ENCODE data around the gene SNX10.

Gene SNX10

DNA sequence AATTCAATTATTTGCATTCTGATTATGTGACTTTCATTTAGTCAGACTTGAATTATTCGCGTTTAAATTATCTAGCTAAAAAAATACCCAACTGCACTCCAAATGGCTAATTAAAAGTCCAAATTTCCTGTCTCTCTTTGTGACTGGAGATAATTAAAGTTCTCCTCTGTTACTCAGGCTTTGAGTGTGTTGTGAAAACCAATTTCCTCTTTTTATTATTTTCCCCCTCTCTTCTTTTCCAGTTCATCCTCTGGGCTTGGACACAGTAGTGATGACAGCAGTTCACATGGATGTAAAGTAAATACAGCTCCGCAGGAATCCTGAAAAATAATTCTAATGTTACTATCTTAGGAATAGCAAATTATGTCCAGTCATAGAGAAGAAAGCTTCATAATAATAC is 80.6 kb downstream of the SNX10 start:
- no peak for DNase-seq (ENCODE audit: low read depth)
- no peak for TF ChIP-seq MYC (IDR thresholded peaks at IDR 0.05; ENCODE audit: low read depth, low read length)
- TF ChIP-seq, protein P1, sequence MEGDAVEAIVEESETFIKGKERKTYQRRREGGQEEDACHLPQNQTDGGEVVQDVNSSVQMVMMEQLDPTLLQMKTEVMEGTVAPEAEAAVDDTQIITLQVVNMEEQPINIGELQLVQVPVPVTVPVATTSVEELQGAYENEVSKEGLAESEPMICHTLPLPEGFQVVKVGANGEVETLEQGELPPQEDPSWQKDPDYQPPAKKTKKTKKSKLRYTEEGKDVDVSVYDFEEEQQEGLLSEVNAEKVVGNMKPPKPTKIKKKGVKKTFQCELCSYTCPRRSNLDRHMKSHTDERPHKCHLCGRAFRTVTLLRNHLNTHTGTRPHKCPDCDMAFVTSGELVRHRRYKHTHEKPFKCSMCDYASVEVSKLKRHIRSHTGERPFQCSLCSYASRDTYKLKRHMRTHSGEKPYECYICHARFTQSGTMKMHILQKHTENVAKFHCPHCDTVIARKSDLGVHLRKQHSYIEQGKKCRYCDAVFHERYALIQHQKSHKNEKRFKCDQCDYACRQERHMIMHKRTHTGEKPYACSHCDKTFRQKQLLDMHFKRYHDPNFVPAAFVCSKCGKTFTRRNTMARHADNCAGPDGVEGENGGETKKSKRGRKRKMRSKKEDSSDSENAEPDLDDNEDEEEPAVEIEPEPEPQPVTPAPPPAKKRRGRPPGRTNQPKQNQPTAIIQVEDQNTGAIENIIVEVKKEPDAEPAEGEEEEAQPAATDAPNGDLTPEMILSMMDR (IDR thresholded peaks at IDR 0.05; ENCODE audit: low read depth, low read length): no peak
- TF ChIP-seq, protein P2, sequence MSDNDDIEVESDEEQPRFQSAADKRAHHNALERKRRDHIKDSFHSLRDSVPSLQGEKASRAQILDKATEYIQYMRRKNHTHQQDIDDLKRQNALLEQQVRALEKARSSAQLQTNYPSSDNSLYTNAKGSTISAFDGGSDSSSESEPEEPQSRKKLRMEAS (IDR thresholded peaks at IDR 0.05; ENCODE audit: low read depth, low read length): no peak
- TF ChIP-seq POLR2A (IDR thresholded peaks at IDR 0.05; ENCODE audit: extremely low read depth, insufficient read length): no peak
- H3K4me3 ChIP-seq (ENCODE audit: low read depth, low read length): no peak overlapping the region

DNA sequence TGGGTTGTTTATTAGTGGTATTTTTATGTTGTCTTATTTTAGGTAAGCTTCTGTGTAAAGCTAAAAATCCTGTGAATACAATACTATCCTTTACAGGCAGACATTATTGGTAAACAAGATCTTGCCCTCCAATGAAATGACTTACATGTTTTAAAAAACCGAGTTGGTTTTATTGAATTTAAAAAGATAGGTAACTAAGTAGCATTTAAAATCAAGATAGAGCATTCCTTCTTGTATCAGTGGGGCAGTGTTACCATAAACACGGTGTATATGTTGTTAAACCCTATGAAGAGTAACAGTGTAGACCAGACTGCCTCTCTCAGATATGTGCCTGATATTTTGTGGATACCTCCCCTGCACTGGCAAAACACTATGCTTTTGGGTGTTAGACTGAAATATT is 81.0 kb downstream of the SNX10 start:
- H3K4me3 ChIP-seq (ENCODE audit: low read depth, low read length): no peak overlapping the region
- no peak for DNase-seq (ENCODE audit: low read depth)
- TF ChIP-seq, protein P1 (IDR thresholded peaks at IDR 0.05; ENCODE audit: low read depth, low read length): no peak
- TF ChIP-seq, protein P2 (IDR thresholded peaks at IDR 0.05; ENCODE audit: low read depth, low read length): no peak

DNA sequence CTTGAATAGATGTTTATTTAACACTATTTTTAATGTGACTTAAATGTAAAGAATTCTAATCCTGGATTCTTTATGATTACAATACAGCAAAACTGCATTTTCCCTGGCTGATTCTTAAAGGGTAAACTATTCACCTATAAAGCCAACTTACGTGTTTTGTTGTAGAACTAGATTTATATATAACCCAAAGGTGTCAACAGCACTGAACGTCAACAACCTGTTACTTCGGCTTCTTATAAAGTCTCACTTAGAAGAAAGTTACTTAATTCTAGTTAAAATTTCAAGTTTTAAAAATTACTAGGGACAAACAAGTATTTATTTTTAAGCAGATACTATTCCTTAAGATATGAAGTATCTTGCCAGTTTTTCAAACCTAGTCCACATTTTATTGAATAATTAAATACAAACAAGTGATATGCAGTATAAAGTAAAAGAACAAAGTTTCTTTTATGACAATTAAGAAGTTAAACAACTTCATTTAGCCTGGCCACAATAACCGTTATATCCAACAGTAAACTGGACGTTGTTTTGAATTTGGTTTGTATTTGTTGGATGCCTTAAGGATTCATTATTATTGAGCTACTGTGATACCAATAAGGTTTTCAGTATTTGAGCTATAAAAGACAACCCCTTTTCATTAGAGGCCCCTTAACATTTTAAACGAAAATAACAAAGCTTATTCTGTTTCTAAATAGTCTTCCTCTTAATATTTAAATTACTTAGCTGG is 83.1 kb downstream of the SNX10 start:
- H3K4me3 ChIP-seq (ENCODE audit: low read depth, low read length): no peak overlapping the region
- TF ChIP-seq, protein P2 (IDR thresholded peaks at IDR 0.05; ENCODE audit: low read depth, low read length): no peak
- TF ChIP-seq, protein P1 (IDR thresholded peaks at IDR 0.05; ENCODE audit: low read depth, low read length): no peak
- no peak for TF ChIP-seq POLR2A (IDR thresholded peaks at IDR 0.05; ENCODE audit: extremely low read depth, insufficient read length)
- TF ChIP-seq MYC (IDR thresholded peaks at IDR 0.05; ENCODE audit: low read depth, low read length): no peak
- no peak for DNase-seq (ENCODE audit: low read depth)

DNA sequence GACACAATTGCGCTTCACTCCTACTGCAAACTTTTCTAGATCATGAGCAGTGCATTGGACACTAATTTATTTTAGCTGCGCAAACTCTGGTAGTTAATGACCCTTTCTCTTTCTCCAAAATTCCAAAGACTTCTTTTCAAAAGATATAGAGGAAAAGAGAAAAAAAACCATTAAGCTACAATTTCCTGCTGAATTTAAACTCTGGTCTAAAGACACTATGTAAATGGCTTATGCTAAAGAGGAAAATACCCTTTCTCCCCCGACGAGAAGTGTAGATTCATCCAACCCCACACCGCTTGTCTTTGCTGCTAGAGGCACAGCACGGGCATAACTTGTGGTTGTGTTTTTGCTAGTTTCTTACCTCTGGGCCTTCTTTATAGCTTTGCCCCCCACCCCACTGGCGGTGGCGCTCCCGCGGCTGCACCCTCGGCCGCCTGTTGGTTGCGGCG is 84.1 kb downstream of the SNX10 start:
- TF ChIP-seq, protein P1 (IDR thresholded peaks at IDR 0.05; ENCODE audit: low read depth, low read length): no peak
- TF ChIP-seq POLR2A (IDR thresholded peaks at IDR 0.05; ENCODE audit: extremely low read depth, insufficient read length) (no peak), MYC (IDR thresholded peaks at IDR 0.05; ENCODE audit: low read depth, low read length) (no peak)
- TF ChIP-seq, protein P2 (IDR thresholded peaks at IDR 0.05; ENCODE audit: low read depth, low read length): no peak
- peak overlapping the region; percentile 50 for H3K4me3 ChIP-seq (ENCODE audit: low read depth, low read length)
- DNase-seq (ENCODE audit: low read depth): peak; percentile 66

DNA sequence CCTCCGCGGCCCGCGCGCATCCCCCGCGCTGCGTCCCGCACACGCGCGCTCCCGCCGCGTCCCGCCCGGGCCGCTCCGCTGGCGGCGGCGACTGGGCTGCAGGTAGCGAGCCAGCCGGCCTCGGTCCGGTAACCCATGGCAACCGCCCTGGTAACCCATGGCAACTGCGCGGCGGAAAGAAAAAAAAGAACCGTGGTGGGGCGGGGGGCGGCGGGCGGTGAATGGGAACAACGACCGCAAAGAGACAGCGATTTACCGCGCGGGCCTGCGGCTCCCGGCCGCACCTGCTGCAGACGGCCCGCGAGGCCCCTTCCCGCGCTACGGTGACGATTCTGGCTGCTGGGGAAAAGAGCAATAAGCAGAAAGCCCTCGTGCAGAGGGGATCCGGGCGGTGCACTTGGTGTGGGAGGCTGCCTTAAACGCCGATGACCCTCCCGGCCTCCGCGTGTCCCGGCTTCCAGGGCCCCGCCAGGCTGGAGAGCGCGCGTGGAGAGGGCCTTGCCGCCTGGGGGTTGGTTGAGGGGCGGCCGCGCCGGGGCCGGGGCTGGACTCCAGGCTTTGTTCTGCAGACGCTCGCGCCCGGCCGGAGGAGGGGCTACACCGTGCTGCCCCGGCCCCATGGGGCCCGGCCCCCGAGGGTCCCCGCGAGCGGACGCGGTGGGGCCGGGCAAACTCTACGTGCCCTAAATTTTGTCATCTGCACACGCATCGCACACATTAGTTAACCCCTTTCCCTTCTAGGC is 84.7 kb downstream of the SNX10 start:
- H3K4me3 ChIP-seq (ENCODE audit: low read depth, low read length): peak overlapping the region; percentile 56
- TF ChIP-seq MYC (IDR thresholded peaks at IDR 0.05; ENCODE audit: low read depth, low read length): 0 out of 2 replicates have a peak, but pooled peaks have one; percentile 11
- TF ChIP-seq, protein P1 (IDR thresholded peaks at IDR 0.05; ENCODE audit: low read depth, low read length): no peak
- TF ChIP-seq, protein P2 (IDR thresholded peaks at IDR 0.05; ENCODE audit: low read depth, low read length): peak; percentile 29
- peak; percentile 12 for TF ChIP-seq POLR2A (IDR thresholded peaks at IDR 0.05; ENCODE audit: extremely low read depth, insufficient read length)
- peak; percentile 74 for DNase-seq (ENCODE audit: low read depth)

Measured in NB4 (cell line).